Fibroblast of skin of scalp (primary cell): ENCODE data around the gene KIAA1328.
"Not testable (repeated sequence)": the region's sequence is repeated elsewhere in the genome, so short reads cannot be mapped to it uniquely, and the experiment has no call there.

ENCODE experiments used
- DNase-seq: peaks from one replicate; pipeline ENCODE4 v3.0.0-alpha.2; 2013

Gene KIAA1328

DNA sequence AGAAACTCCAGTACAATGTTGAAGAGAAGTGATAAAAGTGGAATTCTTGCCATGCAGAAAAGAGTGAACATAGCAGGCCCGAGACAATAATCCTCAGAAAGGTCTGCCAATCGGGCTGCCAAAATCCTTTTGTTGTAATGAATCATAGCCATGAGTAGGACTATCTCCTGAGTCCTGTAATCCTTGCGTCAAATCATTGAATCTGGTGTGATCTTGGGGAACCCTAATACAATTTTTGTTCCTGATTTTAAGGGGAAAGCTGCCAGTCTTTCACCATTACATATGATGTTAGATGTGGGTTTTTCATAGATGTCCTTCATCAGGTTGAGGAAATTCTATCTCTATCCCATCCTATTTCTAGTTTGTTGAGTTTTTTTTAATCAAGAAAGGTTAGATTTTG, 2.4 kb upstream of the KIAA1328 start:
- no peak for DNase-seq

GRCh38 chr18:36828157-36828629, 734 bp upstream of the KIAA1328 start:
- DNase-seq, result peak; percentile 57

- DNase-seq, result no peak
These were observed 633 bp downstream of the KIAA1328 start for GRCh38 chr18:36829362-36830157.

DNA sequence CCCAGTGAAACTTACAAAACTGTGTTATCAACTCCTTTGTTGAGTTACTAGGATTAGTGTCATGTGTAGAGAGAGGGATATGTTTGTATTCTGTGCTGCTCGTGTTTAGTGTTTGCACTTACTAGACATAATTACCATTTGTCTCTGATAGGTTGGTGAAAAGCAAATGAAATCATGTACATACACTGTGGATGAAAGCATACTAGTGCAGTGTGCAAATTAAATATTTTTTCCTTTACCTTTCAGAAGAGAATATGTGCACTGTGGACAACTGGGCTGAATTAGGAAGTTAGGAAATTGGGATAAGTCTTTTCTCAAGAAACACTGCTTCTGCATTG, 1.2 kb downstream of the KIAA1328 start:
- DNase-seq, result no peak

GRCh38 chr18:36831139-36831538, 2.2 kb downstream of the KIAA1328 start:
- DNase-seq, result no peak

- no peak for DNase-seq
These were observed 4.2 kb downstream of the KIAA1328 start for GRCh38 chr18:36833120-36833519.

DNA sequence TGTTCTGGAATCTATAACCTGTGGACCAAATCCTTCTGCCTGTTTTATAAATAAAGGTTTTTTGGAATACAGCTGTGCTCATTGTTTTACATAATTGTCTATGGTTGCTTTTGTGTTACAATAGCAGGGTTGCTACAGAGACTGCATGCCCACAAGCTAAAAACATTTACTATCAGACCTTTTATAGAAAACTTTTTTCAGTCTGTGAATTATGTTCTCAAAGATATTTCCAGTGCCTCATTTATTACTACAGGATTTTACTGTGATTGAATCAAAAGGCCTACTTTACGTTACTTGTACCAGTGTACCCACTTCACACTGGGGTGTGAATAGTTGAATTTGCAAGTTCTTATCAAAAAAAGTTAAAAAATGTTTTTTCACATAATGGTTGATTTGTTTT, 7.0 kb downstream of the KIAA1328 start:
- DNase-seq, result no peak

- no peak for DNase-seq
These were observed 10.9 kb downstream of the KIAA1328 start for GRCh38 chr18:36839835-36840234.

- no peak for DNase-seq
These were observed 14.3 kb downstream of the KIAA1328 start for GRCh38 chr18:36843199-36843598.

DNA sequence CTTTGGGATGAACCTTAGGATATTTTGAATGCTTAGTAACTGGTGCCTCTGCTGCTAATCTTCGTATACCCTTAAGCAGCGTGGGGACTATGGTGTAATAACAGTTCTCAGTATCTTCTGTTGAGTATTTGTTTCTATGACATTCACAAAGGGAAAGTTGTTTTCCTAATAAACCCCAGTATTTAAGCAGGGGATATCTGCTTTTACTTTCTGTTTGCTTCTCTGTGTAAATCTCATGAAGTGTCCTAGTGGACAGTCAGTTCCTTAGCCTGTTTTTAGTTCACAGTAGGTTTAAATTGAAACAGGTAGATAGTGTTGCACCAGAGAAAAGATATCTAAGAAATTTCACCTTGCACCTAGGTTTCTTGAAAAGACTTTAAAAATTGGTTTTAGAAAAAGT, 14.9 kb downstream of the KIAA1328 start:
- no peak for DNase-seq

DNA sequence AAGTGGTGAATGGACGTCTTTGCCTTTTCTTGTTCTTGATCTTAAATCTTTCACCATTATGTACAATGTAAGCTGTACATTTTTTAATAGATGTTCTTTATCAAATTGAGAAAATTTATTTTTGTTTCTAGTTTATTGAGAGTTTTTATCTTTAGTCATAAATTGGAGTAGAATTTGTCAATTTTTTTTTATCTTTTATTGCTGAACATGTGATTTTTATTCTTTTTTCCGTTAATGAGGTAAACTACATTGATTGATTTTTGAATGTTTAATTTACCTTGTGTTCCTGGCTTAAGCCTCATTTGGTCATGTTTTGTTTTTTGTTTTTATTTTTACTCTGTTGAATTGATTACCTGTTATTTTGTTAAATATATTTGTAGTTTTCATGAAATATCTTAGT, 19.7 kb downstream of the KIAA1328 start:
- no peak for DNase-seq

- DNase-seq, result peak; percentile 90
These were observed 20.5 kb downstream of the KIAA1328 start for GRCh38 chr18:36849288-36850006.

DNA sequence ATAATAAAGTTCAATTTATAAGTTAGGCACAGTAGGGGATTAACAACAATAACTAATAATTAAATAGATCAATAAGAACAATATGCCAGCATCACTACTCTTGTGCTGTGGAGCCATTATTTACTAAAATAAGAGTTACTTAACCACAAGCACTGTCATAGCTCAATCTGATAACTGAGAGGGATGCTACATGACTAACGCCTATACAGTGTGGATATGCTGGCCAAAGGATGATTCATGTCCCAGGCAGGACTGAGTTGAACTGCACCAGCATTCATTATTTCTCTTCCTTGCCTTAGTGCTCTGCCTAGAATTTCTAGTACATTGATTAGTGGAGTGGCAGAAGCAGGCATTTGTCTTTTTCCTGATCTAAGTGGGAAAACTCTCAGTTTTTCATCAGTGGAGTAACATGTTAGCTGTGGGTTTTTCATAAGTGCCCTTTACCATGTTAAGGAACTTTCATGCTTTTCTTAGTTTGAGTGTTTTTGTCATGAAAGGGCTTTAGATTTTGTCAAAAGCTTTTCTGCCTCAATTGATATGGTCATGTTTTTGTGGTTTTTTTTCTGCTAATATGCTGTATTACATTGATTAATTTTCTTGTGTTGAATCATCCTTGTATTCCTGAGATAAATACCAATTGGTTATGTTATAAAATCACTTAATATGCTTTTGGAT, 21.7 kb downstream of the KIAA1328 start:
- peak; percentile 92 for DNase-seq

GRCh38 chr18:36851202-36851590, 22.3 kb downstream of the KIAA1328 start:
- DNase-seq, result no peak

- DNase-seq, result no peak
These were observed 27.9 kb downstream of the KIAA1328 start for GRCh38 chr18:36856815-36857214.

DNA sequence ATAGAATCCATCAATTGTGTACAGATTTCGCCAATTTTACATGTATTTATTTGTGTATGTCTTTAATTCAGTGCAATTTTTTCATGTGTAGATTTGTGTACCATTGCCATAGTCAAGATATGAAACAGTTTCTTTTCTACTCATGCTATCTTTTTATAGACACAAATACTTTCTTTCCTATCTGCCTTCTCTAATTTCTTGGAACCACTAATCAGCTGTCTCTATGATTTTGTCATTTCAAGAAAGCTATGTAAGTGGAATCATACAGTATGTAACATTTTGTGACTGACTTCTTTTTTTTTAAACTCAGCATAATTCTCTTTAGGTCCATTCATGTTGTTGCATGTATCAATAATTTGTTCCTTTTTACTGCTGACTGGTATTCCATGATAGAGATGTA, 33.3 kb downstream of the KIAA1328 start:
- DNase-seq, result no peak

GRCh38 chr18:36867056-36867455, 38.1 kb downstream of the KIAA1328 start:
- DNase-seq, result no peak

GRCh38 chr18:36871801-36872200, 42.9 kb downstream of the KIAA1328 start:
- no peak for DNase-seq

DNA sequence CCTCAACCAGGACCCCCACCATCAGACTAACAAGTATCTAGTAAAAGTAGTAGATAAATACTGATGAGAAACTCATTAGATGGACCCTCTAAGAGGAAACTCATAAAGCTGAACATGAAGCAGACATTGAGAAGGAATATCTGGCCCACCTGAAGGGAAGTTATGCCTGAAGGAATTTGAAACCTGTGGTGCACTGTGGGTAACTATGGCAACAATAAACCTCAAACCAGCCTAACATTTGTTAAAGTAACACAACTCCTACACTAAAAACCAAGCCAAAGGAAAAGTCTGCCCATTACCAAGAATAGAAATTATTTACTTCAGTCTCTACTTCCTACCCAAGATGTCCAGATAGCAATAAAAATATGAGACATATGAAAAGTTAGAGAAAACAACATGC, 43.4 kb downstream of the KIAA1328 start:
- no peak for DNase-seq

- not testable (repeated sequence) for DNase-seq
These were observed 44.9 kb downstream of the KIAA1328 start for GRCh38 chr18:36873826-36874225.

DNA sequence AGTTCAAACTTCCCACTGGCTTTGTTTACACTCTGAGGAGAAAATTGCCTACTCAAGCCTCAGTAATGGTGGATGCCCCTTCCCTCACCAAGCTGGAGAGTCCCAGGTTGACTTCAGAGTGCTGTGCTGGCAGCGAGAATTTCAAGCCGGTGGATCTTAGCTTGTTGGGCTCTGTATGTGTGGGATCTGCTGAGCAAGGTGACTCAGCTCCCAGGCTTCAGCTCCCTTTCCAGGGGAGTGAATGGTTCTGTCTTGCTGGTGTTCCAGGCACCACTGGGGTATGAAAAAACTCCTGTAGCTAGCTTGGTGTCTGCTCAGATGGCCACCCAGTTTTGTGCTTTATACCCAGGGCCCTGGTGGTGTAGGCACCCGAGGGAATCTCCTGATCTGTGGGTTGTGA, 50.9 kb downstream of the KIAA1328 start:
- DNase-seq, result not testable (repeated sequence)

GRCh38 chr18:36885981-36886380, 57.1 kb downstream of the KIAA1328 start:
- DNase-seq, result no peak

DNA sequence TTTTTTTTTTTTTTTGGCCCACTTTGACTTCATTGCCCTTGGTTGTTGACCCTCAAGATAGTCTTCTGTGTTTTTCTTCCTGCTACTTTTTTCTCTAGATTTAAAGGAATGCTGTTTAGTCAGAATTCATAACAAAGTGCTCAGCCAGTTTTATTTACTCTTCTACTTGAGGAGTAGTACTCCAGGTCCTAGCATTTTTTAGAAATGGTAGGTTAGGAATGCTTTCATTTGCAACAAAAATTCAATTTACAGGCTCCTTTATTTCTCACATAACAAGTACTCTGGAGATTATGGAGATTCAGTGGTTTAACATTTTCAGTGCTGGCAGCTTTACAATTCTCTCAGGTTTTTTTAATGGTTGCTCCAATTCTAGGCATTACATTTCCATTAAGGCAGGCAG, 58.2 kb downstream of the KIAA1328 start:
- peak; percentile 8 for DNase-seq

DNA sequence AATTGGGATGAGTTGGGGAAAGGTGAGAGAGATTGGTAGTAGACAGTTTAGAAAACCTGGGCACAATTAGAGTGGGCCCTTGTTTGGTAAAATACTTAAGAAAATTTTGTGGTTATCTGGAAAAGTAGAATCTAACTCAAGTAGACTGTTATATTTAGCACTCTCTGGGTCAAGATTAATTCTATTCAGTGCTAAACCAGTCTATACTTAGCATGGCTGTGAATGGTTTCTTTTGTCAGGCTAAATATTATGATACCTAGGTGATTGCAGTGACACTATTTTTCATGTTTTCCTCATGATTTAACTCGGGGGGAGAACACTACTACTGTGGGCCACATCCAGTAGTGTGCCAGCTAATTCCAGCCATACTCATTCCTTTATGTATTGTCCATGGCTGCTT, 58.9 kb downstream of the KIAA1328 start:
- DNase-seq, result no peak
